ENCODE results near the gene STAG1. TPM values are rescaled to one million over a fixed set of nuclear protein-coding genes. Genes with fewer than 3 reads are reported as not detected.

Gene STAG1
- total RNA-seq, 1 experiment from 2014 or later: 34.6 TPM

DNA sequence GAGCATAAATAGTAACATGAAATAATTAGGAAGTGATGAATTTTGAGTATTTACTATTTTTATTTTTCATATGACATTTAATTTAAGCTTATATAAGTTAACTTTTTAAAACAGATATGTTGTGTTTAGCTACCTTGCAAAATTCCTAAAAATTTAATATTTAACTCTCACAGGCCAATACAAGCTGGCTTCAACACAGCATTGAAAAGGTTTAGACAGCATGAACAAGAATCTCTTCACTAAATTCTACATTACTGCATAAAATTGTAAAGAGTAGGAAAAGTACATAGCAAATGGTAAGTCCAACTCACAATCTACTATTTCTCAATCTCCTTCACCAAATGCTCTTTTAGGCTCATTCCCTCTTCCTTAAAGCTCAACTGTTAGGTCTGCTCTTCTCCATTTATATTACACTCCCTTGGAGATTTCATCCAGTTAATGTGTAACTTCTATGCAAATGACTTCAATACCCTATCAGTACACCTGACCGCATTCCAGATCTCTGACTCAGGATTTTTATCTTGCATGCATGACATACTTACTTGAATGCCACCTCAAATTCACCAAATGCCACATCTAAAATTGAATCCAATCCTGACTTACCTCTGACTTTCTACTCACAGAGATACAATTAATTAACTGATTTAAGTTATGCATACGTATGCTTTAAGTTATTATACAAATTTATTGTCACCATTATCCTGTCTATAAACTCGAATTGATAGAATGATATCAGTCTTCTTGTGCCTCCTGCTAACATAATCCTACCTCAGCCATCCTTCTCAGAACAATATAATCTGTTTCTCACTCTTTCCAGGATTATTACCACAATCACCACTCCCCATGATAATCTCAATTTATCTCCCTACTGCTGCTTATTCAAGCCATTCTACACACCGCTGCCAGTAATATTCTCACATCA, 127.0 kb downstream of the STAG1 start:
- Histone ChIP-seq H3K9me3 (ENCODE audit: control insufficient read depth, low read depth, low read length) (no peaks in the 10 kb centered on the region), H2AK5ac (ENCODE audit: insufficient read length, low read length) (no peak overlapping the region), H2AFZ (ENCODE audit: low read length) (no peak overlapping the region), H4K20me1 (ENCODE audit: control insufficient read depth, insufficient read depth, insufficient read length) (no peaks in the 10 kb centered on the region), H3K27me3 (ENCODE audit: insufficient read depth, low read length) (no peaks in the 10 kb centered on the region), H2BK15ac (ENCODE audit: low read depth, low read length) (no peak overlapping the region), H2BK20ac (ENCODE audit: low read depth, low read length, poor library complexity, severe bottlenecking) (no peak overlapping the region), H3K79me2 (ENCODE audit: insufficient read depth, low read length) (no peaks in the 10 kb centered on the region), H3K56ac (ENCODE audit: insufficient read length, low read depth, low read length) (no peak overlapping the region), H3K18ac (ENCODE audit: insufficient read length, low read depth, low read length) (no peak overlapping the region), H4K8ac (replicated peaks; ENCODE audit: insufficient read length, low read depth, low read length) (no peak overlapping the region), H3K23me2 (ENCODE audit: insufficient read length, low read depth, low read length, poor library complexity, severe bottlenecking) (no peaks in the 10 kb centered on the region), H2BK120ac (ENCODE audit: low read depth, low read length, poor library complexity, severe bottlenecking) (no peak overlapping the region), H3T11ph (ENCODE audit: low read length) (no peak overlapping the region), H3K4ac (ENCODE audit: low read depth, low read length) (no peak overlapping the region), H3K4me2 (ENCODE audit: insufficient read depth, insufficient read length, low read length) (no peak overlapping the region), H3K14ac (ENCODE audit: insufficient read depth, low read length) (no peak overlapping the region), H3K27ac (ENCODE audit: insufficient read length, low read depth, low read length) (no peak overlapping the region), H2BK5ac (ENCODE audit: insufficient read length, low read length) (no peak overlapping the region), H3K4me1 (ENCODE audit: insufficient read depth, low read length) (peaks cover 3% of the 10 kb centered on the region; the same call in 1 of the 2 replicates), H3K79me1 (ENCODE audit: insufficient read depth, low read depth, low read length, poor library complexity, severe bottlenecking) (no peaks in the 10 kb centered on the region), H2BK12ac (ENCODE audit: insufficient read length, low read depth, low read length) (no peak overlapping the region), H3K9ac (ENCODE audit: extremely low read depth, insufficient read length, low read length) (no peak overlapping the region), H3K23ac (ENCODE audit: insufficient read length, low read depth, low read length) (no peak overlapping the region), H4K91ac (ENCODE audit: insufficient read length, low read depth, low read length) (no peak overlapping the region), H4K5ac (ENCODE audit: insufficient read length, low read depth, low read length) (no peak overlapping the region)
- Mint-ChIP-seq H3K27me3 (ENCODE audit: low read depth) (no peaks in the 10 kb centered on the region), H3K36me3 (ENCODE audit: insufficient read depth in 1 of 3, low read depth in 3 of 3) (peaks cover 2 to 7% (median 2%) of the 10 kb centered on the region in 3 experiments; a peak in 3 of 7 replicates), H3K9me3 (no peaks in the 10 kb centered on the region), H3K4me3 (no peak overlapping the region), H3K27ac (peak overlapping the region in 1 of 3 experiments; percentile 33; a peak in 3 of 7 replicates), H3K4me1 (peaks cover 8% of the 10 kb centered on the region in 2 experiments)
- TF ChIP-seq, protein P1, sequence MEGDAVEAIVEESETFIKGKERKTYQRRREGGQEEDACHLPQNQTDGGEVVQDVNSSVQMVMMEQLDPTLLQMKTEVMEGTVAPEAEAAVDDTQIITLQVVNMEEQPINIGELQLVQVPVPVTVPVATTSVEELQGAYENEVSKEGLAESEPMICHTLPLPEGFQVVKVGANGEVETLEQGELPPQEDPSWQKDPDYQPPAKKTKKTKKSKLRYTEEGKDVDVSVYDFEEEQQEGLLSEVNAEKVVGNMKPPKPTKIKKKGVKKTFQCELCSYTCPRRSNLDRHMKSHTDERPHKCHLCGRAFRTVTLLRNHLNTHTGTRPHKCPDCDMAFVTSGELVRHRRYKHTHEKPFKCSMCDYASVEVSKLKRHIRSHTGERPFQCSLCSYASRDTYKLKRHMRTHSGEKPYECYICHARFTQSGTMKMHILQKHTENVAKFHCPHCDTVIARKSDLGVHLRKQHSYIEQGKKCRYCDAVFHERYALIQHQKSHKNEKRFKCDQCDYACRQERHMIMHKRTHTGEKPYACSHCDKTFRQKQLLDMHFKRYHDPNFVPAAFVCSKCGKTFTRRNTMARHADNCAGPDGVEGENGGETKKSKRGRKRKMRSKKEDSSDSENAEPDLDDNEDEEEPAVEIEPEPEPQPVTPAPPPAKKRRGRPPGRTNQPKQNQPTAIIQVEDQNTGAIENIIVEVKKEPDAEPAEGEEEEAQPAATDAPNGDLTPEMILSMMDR (conservative IDR thresholded peaks at IDR 0.05): no peak
- 100% methylated on average over 1 of the region's 4 CpGs for WGBS (ENCODE audit: extremely low coverage, insufficient read length, low lambda C conversion rate)
- no peak for DNase-seq

Measured in H9 (cell line).